GM19043 (cell line): ENCODE results near the gene ENTPD7.
A peak's percentile ranks its signal among the peaks of the same experiment; 100 is the strongest.
"Not testable (repeated sequence)": the region's sequence is repeated elsewhere in the genome, so short reads cannot be mapped to it uniquely, and the experiment has no call there.

Source experiments
- ATAC-seq: cut with Tn5 transposase; IDR thresholded peaks from one replicate; pipeline ENCODE4 v1.9.1; 2021; ENCODE audit warnings: low read depth; ENCODE audit not compliant: unreplicated experiment

Gene ENTPD7

DNA sequence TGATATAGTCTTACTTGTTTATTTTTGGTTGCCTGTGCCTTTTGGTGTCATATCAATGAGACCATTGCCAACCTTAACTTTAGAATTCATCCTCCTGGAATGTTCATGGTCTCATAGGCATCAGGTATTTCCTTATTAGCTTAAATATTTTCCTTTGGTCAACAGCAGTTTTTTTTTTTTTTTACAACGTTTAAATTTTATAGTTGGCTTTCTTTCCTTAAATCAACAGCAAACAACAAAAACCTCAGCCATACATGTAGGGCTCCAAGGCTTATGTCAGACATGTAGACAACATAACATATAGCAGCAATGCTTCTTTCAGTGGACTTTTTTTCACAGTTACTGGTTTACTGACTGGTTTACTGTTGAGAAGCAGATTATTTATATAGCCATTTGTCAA is 22.7 kb downstream of the ENTPD7 start:
- ATAC-seq = no peak

DNA sequence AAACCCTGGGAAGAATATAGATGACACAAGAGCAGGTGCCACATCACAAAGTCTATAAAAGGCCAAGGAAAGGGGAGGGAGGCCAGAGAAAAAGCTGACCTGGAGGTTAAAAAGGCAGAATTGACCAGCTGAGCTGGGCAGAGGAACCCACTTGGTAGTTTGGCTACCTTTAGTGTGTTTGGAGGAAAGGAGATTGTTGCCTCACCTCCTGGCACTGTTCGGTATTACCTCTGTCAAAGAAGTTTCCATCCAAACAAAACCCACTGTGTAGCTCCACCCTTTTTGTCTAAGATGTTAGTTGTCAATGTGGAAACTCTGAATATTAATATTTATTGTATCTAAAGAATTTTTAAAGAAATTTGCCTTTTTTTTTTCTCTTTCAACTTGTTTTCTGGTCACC is 23.4 kb downstream of the ENTPD7 start:
- ATAC-seq = no peak

DNA sequence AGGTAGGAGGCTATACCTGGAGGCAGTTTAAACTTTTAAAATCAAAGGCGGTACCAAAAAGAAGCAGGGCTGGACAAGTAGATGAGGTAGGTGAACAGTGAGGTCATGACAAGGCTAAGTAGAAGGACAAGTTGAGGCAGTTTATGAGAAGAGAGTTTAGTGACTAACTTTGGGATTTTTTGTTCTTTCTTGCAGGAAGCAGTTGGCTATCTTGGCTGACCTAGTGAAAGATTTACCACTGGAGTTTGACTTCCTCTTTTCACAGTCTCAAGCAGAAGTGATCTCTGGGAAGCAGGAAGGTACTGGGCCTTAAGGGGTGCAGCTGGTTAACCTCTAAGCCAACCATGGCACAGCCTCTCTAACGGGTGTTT is 26.3 kb downstream of the ENTPD7 start:
- peak; percentile 93 for ATAC-seq

DNA sequence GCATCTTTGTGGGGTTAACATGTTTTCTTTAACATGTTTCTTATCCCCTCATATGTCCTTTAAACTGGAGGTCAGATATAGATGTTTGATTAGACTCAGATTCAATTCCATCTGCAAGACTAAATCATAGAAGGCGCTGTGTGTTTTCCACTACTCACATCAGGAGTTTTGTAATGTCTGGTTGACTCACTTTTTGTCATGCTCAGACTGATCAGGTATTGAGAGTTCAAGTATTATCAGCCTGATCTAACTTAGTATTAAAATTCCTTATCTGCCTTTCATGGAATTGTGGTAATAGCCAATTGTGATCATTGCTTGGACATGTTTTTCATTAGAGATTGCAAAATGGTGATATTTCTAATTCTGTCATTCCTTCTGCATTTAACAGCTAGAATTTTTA is 30.2 kb downstream of the ENTPD7 start:
- ATAC-seq = no peak

DNA sequence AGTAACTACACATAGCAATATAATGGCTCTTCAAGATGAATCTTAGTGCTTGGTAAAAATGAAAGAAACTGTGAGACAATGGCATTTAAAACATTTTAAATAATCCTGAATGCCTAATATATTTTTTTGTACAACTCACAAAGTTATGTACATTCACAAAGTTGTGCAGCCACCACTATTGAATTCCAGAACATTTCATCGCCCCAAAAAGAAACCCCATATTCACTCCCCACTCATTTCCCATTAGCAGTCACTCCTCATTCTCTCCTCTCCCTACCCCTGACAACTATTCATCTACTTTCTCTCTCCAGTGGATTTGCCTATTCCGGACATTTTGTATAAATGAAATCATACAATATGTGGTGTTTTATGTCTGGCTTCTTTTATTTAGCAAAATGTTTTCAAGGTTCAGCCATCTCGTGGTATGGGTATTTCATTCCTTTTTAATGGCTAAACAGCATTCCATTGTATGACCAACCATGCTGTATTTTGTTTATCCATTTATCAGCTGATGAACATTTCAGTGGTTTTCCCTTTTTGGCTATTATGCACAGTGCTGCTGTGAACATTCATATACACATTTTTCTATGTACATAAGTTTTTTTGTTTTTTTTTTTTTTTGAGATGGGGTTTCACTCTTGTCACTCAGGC is 34.7 kb downstream of the ENTPD7 start:
- no peak for ATAC-seq

DNA sequence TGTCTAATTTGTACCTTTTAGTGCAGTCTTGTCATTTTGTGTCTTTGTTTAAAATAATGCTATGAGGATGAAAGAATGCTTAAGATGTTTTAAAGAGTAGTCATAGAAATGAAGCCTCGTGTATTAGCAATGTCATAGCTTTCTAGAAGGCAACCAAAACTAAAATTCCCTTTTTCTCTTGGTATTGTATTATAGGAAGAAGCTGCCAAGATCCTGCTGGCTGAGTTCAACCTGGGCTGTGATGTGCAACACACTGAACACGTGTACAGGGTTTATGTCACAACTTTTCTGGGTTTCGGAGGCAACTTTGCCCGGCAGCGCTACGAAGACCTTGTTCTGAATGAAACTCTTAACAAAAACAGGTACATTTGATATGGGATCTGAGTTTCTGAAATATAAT is 36.5 kb downstream of the ENTPD7 start:
- ATAC-seq = no peak

DNA sequence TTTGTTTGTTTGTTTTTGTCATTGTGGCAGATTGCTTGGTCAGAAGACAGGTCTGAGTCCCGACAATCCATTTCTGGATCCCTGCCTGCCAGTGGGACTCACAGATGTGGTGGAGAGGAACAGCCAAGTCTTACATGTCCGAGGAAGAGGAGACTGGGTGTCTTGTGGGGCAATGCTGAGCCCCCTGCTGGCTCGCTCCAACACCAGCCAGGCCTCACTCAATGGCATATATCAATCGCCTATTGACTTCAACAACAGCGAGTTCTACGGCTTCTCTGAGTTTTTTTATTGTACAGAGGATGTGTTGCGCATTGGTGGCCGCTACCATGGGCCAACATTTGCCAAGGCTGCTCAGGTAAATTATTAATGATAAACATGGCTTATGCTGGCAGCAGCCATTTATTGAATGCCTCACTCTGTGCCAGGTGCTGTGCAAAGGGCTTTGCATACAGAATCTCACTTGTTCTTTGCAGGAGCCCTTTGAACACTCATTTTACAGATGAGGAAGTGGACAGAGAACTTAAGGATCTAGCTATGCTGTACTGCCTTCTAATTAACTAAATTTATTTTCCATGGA is 39.3 kb downstream of the ENTPD7 start:
- ATAC-seq = no peak

DNA sequence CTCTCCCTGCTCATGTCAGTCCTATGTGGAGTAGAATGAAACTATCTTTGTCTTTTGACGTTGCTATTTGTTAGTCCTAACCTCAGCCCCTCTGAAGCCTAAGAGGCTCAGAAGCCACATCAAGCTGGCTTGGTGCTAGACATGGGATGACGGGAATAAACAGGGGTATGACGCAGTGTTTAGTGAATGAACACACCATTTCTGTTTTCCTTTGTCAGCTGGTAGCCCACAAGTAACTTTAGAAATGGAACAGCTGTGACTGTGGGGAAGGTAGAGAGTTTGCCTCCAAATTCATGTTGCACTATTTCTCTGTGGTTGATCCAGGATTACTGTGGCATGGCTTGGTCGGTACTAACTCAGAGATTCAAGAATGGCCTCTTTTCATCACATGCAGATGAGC is 41.3 kb downstream of the ENTPD7 start:
- no peak for ATAC-seq

DNA sequence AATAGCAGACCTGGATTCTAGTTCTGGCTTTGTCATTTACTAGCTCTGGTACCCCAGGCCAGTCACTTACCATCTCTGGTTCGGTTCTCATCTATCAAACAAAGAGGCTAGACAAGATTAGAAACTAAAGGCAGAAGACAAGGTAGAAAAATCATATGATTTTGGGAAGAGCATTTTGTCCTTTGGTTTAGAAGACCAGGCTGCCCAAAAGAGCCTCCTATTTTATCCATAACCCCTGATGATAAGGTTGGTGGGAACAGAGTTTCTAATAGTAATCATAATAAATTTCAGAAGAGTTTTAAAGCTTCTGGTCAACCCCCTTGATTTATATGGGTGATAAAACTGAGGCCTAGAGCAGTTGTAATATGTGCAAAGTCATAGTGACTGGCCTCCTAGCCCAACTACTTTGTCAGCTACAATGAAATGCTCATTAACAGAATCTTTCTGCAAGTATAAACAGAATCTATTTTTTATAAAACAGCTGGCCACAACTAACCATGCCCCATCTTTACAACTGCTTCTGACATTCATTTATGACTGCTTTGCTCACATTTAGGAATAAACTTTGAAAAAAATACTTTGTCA is 49.2 kb downstream of the ENTPD7 start:
- ATAC-seq = no peak

DNA sequence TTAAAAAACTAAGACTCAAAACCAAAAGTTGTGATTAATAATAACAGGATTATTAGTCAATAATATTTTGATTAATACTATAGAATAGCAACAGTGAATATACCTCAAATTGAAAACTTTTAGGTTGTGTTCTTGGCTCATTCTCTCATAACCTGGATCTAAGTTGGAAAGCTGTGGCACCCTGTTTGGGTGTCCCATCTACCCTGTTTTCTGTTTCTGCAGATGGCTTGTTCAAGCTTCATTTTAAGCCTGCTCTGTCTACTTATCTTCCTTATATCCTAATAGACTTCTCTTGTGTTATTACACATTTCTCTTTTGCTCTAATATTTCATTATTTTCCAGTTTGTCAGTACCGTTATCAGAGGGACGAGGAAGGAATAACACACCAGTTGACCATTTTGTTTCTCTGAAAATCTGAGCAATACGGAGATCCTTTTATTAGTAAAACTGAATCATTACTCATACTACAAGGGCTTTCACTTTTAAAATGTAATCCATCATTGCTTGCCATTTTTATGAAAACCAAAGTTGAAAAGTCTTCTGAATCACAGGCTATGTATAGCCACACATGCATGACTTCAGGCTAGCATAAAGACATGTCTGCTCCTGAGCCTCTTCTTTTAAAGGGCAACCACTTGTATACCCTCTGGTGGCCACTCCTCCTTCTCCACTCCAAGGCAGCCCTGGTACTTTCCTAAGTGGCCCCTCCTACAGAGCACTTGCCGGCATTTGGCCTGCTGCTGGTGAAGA is 50.3 kb downstream of the ENTPD7 start:
- ATAC-seq = peak; percentile 68

DNA sequence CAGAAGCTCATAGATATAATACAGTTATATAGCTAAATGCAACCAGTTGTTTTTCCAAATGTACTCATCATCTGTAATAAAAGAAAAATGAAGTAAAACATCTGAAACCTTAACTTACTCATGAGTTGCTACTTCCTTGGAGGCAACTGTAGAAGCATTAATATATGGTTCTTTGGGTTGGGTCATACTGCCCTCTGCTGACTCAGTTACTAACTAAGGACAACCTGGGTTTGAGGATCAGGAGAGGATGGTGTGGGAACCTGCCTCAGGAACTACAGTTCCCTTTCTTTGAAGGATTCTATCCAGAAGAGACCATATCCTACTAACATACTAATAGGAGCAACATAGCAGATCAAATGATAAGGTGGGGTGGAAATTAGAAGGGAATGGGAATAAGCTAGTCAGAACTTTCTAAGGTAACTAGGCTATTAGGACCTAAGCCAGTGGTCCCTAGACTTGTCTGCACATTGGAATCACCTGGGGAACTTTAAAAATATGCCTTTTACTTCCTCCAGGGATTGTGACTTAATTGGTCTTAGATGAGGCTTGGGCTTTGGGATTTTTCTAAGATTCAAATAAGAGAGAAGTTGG is 51.9 kb downstream of the ENTPD7 start:
- peak; percentile 56 for ATAC-seq

DNA sequence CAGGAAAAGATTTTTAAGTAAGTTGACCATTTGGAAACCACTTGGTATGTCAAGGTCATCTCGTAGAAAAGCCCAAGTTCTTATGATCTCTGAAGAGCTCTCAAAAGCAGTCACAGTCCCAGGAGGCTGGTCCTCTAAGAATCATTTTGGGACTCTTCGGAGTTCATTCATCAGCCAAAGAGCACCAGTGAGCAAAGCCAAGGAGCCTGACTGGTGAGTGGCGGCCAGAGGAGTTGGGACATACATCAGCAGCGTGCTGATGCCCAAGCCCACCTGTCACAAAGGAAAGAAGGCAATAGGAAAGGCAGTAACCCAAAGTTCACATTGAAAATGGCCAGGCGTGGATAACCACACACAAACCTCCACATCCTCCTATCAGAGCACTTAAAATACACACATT is 55.1 kb downstream of the ENTPD7 start:
- ATAC-seq = no peak

DNA sequence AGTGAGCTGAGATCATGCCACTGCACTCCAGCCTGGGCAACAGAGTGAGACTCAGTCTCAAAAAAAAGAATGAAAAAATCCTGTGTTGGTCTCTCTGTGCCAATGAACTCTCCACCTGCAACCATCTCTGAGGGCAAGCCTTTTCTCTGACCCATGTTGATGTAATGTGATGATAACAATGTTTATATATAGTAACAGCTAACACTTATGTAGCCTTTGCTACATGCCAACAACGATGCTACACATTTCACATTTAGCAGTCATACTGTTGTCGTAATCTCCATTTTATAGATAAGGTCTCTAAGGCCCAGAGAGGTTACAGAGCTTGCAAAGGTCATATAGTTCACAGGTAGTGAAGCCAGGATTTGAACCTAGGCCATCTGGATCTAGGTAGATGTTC is 61.1 kb downstream of the ENTPD7 start:
- no peak for ATAC-seq

DNA sequence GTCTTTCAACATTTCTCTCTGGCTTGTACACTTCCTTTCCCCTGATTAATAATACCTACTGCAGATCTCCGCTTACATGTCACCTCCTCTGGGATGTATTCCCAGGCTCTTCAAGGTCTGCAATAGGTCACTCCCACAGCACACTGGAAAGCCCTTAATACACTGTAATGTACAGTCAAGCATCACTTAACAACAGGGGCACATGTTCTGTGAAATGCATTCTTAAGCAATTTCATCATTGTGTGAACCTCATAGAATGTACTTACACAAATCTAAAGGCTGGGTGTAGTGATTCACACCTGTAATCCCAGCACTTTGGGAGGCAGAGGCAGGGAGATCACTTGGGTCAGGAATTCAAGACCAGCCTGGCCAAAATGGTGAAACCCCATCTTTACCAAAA is 70.7 kb downstream of the ENTPD7 start:
- no peak for ATAC-seq

DNA sequence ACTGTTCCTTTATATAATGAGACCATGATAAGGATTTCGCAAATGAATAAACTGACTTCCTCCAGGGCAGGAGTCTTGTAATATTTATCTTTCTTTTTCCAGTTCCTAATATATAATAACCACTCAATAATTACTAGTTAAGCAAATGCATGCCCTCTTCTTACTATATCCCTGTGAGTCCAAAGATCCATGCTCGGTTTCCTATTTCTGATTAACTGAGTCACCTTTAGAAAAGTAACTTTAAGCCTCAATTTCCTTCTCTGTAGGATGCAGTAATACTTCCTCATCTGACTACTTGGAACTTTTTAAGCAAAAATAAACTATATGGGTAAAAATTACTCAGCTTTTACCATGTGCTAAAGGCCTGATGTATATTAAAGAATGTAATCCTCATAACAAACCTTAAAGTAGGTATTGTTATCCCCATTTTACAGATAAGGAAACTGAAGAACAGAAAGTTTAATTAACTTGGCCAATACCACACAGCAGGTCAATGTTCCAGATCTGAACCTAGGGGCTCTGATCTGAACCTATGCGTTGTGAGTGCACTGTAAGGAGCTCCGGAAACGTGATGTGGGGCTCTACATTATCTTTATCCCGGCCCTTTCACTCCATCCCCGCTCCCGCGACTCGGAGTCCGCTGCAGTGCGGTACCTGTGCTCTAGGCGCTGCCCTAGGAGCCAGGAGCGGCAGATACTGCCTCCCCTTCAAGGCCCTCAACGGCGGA is 72.2 kb downstream of the ENTPD7 start:
- ATAC-seq = no peak

DNA sequence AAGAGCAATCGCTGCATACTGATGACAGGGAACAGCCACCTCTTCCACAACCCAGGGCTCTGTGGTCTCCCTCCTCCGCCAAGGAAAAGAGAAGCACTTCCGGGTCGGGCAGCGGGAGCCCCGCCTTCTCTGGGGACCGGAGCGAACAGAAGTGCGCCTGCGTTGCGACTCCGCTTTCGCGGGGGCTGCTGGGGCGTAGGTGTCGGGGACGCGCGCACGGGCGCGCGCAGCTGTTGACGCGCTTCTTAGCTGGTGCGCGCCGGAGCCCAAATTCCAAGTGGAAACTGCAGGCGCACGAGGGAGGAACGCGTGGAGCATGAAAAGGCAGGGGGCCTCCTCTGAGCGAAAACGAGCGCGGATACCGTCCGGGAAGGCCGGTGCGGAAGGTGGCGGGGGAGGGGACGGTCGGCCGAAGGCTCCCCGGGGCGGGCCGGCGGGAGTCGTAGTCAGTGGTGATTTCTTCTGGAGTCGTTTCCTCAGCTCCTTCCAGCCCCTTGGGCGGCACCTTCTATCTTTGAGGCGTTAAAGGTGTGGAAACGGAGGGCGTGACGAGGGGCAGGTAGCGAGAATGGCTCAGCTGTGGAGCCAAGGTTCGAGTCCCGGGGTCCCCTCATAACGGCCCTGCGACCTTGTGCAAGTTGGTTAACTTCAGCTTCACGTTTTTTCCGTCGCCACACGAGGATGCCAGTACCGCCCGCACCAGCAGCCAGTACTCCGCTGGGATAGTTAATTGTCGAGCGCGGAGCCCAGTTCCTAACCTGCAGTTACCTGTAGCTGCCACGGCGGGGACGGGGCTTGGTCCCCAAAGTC is 72.9 kb downstream of the ENTPD7 start, which contains the start of the genes COX15 and CUTC:
Gene COX15, minus strand, starts transcription at position 95 of the 810 bp plus-strand sequence. Its CDS starts 78 bp downstream, at position 17.
Gene CUTC, plus strand, starts transcription at position 202 of the 810 bp plus-strand sequence. Its CDS starts 115 bp downstream, at position 317.
- peak; percentile 76 for ATAC-seq

DNA sequence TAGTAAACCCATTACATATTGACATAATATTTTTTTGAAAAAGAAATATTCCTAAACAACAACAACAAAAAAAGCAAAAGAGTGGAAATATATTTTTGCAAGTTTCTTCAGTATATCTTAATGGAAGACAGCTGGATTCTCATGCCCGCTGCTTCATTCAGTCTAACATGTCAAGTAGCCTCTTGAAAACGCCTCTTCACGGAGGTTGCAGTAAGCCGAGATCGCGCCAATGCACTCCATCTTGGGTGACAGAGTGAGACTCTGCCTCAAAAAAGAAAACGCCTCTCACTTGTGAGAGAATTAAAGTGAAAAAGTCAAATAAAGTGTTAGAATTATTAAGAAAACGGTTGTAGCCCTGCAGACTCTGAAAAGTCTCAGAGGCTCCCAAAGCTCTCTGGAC is 74.1 kb downstream of the ENTPD7 start:
- ATAC-seq = no peak

DNA sequence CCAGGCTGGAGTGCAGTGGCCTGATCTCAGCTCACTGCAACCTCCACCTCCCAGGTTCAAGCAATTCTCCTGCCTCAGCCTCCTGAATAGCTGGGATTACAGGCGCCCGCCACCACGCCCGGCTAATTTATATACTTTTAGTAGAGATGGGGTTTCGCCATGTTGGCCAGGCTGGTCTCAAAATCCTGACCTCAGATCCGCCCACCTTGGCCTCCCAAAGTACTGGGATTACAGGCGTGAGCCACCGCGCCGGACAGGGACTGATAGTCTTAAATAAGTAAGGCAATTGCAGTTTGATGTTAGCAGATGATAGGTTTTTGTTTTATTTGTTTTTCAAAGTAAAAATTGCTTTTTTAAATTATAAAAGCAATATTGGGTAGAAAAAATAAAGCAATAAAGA is 74.8 kb downstream of the ENTPD7 start:
- not testable (repeated sequence) for ATAC-seq

DNA sequence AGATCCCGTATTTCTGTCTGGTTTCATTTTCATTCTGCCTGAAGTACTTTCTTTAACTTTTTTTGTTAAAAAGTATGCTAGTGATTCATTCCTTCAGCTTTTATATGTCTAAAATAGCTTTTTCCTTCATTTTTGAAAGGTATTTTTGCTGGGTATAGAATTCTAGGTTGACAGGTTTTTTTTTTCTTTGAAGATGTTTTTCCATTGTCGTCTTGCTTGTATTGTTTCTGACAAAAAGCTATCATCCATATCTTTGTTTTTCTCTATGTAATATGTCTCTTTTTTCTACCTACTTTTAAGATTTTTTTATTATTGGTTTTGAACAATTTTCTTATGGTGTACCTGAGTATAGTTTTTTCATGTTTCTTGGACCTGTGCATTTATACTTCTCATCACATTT is 81.0 kb downstream of the ENTPD7 start:
- ATAC-seq = no peak
